Gastrocnemius medialis (tissue), 4 donors: ENCODE results near the gene NINJ2.

Experiments used
- CTCF ChIP-seq, 5 experiments: fragments of 450-650 bp in 3 of 5; fragments of 200-600 bp in 2 of 5; sonication (generic) in 2 of 5; IDR thresholded peaks in 4 of 5; conservative IDR thresholded peaks in 1 of 5; 1 replicate in 4 of 5; 2 replicates in 1 of 5; pipeline ENCODE4 v1.5.1; 2016 to 2019; ENCODE audit warnings: antibody characterized with exemption in 5 of 5, mild to moderate bottlenecking in 3 of 5, moderate library complexity in 3 of 5
- POLR2A ChIP-seq, 2 donors: fragments of 450-650 bp; IDR thresholded peaks; one replicate each; pipeline ENCODE4 v1.6.1; 2017; ENCODE audit warnings: antibody characterized with exemption in 2 of 2, mild to moderate bottlenecking in 2 of 2, moderate library complexity in 2 of 2

GRCh38 chr12:563787-564298, 99.4 kb downstream of the NINJ2 start:
- TF ChIP-seq POLR2A (IDR thresholded peaks at IDR 0.05) (no peak), CTCF (IDR thresholded peaks at IDR 0.05 in 4 of 5, conservative IDR thresholded peaks at IDR 0.05 in 1 of 5) (no peak)
